Fibroblast of lung (primary cell): ENCODE measurements around the gene ANGPT4. TPM values are rescaled to one million over a fixed set of nuclear protein-coding genes. Genes with fewer than 3 reads are reported as not detected.

Experiments
- DNase-seq, 2 donors: peaks; one replicate each; pipeline versions ENCODE4 v3.0.0 to v3.0.0-alpha.2; 2010; ENCODE audit warnings: low read depth in 2 of 2
- H2AFZ ChIP-seq: 2 replicates; pipeline ENCODE4 v1.5.1; 2012; ENCODE audit warnings: low read length, control low read depth, inconsistent platforms
- H3K27ac ChIP-seq: 2 replicates; pipeline ENCODE4 v1.5.1; 2011; ENCODE audit warnings: low read length, control low read depth; ENCODE audit not compliant: insufficient read depth
- H3K27me3 ChIP-seq: 2 replicates; pipeline ENCODE4 v1.5.1; 2011; ENCODE audit warnings: mild to moderate bottlenecking, low read length; ENCODE audit not compliant: control insufficient read depth, insufficient read depth
- H3K36me3 ChIP-seq: 2 replicates; pipeline ENCODE4 v1.5.1; 2011; ENCODE audit warnings: low read length; ENCODE audit not compliant: control insufficient read depth, insufficient read depth
- H3K4me1 ChIP-seq: 2 replicates; pipeline ENCODE4 v1.5.1; 2011; ENCODE audit warnings: low read length; ENCODE audit not compliant: control insufficient read depth, insufficient read depth; ENCODE audit errors: extremely low read depth
- H3K4me2 ChIP-seq: 2 replicates; pipeline ENCODE4 v1.5.1; 2011; ENCODE audit warnings: low read length, control low read depth; ENCODE audit not compliant: insufficient read depth; ENCODE audit errors: extremely low read depth
- H3K4me3 ChIP-seq, 4 experiments: fragments of 200-600 bp in 1 of 4; sonication (generic) in 1 of 4; replicated peaks in 1 of 4; 2 replicates each; pipeline ENCODE4 v1.5.1; 2011 to 2016; ENCODE audit warnings: low read length in 4 of 4, low read depth in 3 of 4, mild to moderate bottlenecking in 3 of 4, control low read depth in 2 of 4, inconsistent platforms in 1 of 4, mixed read lengths in 1 of 4; ENCODE audit not compliant: insufficient read depth in 1 of 4; ENCODE audit errors: control extremely low read depth in 1 of 4
- H3K79me2 ChIP-seq: 2 replicates; pipeline ENCODE4 v1.5.1; 2012; ENCODE audit warnings: mild to moderate bottlenecking, low read length, inconsistent platforms; ENCODE audit not compliant: control insufficient read depth, insufficient read depth
- H3K9ac ChIP-seq: 2 replicates; pipeline ENCODE4 v1.5.1; 2011; ENCODE audit warnings: mild to moderate bottlenecking, low read length, control low read depth; ENCODE audit not compliant: insufficient read depth
- H3K9me3 ChIP-seq: 2 replicates; pipeline ENCODE4 v1.5.1; 2012; ENCODE audit warnings: low read depth, low read length; ENCODE audit not compliant: control insufficient read depth, insufficient read depth
- H4K20me1 ChIP-seq: 2 replicates; pipeline ENCODE4 v1.5.1; 2011; ENCODE audit warnings: low read length; ENCODE audit not compliant: control insufficient read depth, insufficient read depth; ENCODE audit errors: extremely low read depth
- CTCF ChIP-seq, 2 donors: IDR thresholded peaks in 1 of 2; conservative IDR thresholded peaks in 1 of 2; 1 replicate in 1 of 2; 2 replicates in 1 of 2; pipeline ENCODE4 v1.5.1; 2011 to 2012; ENCODE audit warnings: low read length in 2 of 2, control low read depth in 1 of 2, inconsistent platforms in 1 of 2, low read depth in 1 of 2, mild to moderate bottlenecking in 1 of 2
- EZH2 ChIP-seq: IDR thresholded peaks from 2 replicates; pipeline ENCODE4 v1.5.1; 2012; ENCODE audit warnings: low read length, control low read depth, mild to moderate bottlenecking; ENCODE audit errors: missing control alignments
- polyA plus RNA-seq, 2 donors: library from polyadenylated mRNA; depleted of rRNA in 1 of 2; stranded (reverse) in 1 of 2; unstranded in 1 of 2; fragments of >200 nt; gene quantifications; 2 replicates each; pipeline ENCODE4 v1.2.1, GENCODE V29; 2011 to 2012; ENCODE audit warnings: missing spikeins in 1 of 2
- total RNA-seq: library from RNA; depleted of rRNA; stranded (reverse); fragments of >200 nt; gene quantifications from 2 replicates; pipeline ENCODE4 v1.2.1, GENCODE V29; 2014

The ANGPT4 gene
- total and polyA plus RNA-seq, 2 donors (not counting 1 experiment from before 2014, with no cell fraction given), result under 0.01 TPM; not detected in 1

GRCh38 chr20:931401-931800 is 15.3 kb upstream of the ANGPT4 start:
- H3K4me2 ChIP-seq, result no peak overlapping the region
- TF ChIP-seq CTCF (conservative IDR thresholded peaks at IDR 0.05 in 1 of 2, IDR thresholded peaks at IDR 0.05 in 1 of 2; ENCODE audit: low read depth in 1 of 2, low read length in 2 of 2) (no peak), EZH2 (no peak)
- no peak overlapping the region for H3K27ac ChIP-seq
- no peaks in the 10 kb centered on the region for H3K27me3 ChIP-seq
- H2AFZ ChIP-seq, result no peak overlapping the region
- H3K9me3 ChIP-seq, result no peaks in the 10 kb centered on the region
- H3K4me3 ChIP-seq, result no peak overlapping the region
- no peaks in the 10 kb centered on the region for H3K36me3 ChIP-seq
- H3K4me1 ChIP-seq, result no peaks in the 10 kb centered on the region
- no peak overlapping the region for H3K9ac ChIP-seq
- H4K20me1 ChIP-seq, result no peaks in the 10 kb centered on the region
- H3K79me2 ChIP-seq, result no peaks in the 10 kb centered on the region
- no peak for DNase-seq

GRCh38 chr20:926670-927069 is 10.5 kb upstream of the ANGPT4 start:
- Histone ChIP-seq H3K4me2 (no peak overlapping the region), H3K9me3 (no peaks in the 10 kb centered on the region), H3K27me3 (no peaks in the 10 kb centered on the region), H3K27ac (no peak overlapping the region), H3K4me3 (no peak overlapping the region), H2AFZ (no peak overlapping the region), H3K79me2 (no peaks in the 10 kb centered on the region), H3K36me3 (no peaks in the 10 kb centered on the region), H3K9ac (no peak overlapping the region), H3K4me1 (no peaks in the 10 kb centered on the region), H4K20me1 (no peaks in the 10 kb centered on the region)
- TF ChIP-seq EZH2 (no peak), CTCF (conservative IDR thresholded peaks at IDR 0.05 in 1 of 2, IDR thresholded peaks at IDR 0.05 in 1 of 2; ENCODE audit: low read depth in 1 of 2, low read length in 2 of 2) (no peak)
- no peak for DNase-seq

GRCh38 chr20:925516-925915 is 9.4 kb upstream of the ANGPT4 start:
- Histone ChIP-seq H3K27ac (no peak overlapping the region), H3K4me1 (no peaks in the 10 kb centered on the region), H3K4me3 (no peak overlapping the region), H3K9ac (no peak overlapping the region), H2AFZ (no peak overlapping the region), H3K79me2 (no peaks in the 10 kb centered on the region), H3K36me3 (no peaks in the 10 kb centered on the region), H4K20me1 (no peaks in the 10 kb centered on the region), H3K4me2 (no peak overlapping the region), H3K27me3 (no peaks in the 10 kb centered on the region), H3K9me3 (no peaks in the 10 kb centered on the region)
- TF ChIP-seq EZH2 (no peak), CTCF (conservative IDR thresholded peaks at IDR 0.05 in 1 of 2, IDR thresholded peaks at IDR 0.05 in 1 of 2; ENCODE audit: low read depth in 1 of 2, low read length in 2 of 2) (no peak)
- DNase-seq, result no peak
